Keratinocyte (primary cell): Measurements from ENCODE around the gene CHIT1. TPM values are rescaled to one million over a fixed set of nuclear protein-coding genes. Genes with fewer than 3 reads are reported as not detected.
A peak's percentile ranks its signal among the peaks of the same experiment; 100 is the strongest.

Experiments
- DNase-seq: peaks from one replicate; pipeline ENCODE4 v3.0.0-alpha.2; 2011; ENCODE audit warnings: low read depth, missing footprints, low spot score
- FAIRE-seq: peaks from 2 replicates; lab custom pipeline; 2011; peaks lifted over from hg19 to GRCh38; lab: Jason Lieb, UNC
- H2AFZ ChIP-seq: 2 replicates; pipeline ENCODE4 v1.6.0; 2012; ENCODE audit warnings: low read length, control low read depth, inconsistent platforms; ENCODE audit not compliant: control insufficient read depth
- H3K27ac ChIP-seq: 2 replicates; pipeline ENCODE4 v1.5.1; 2011; ENCODE audit warnings: low read length; ENCODE audit not compliant: control insufficient read depth, insufficient read depth
- H3K27me3 ChIP-seq: 3 replicates; pipeline ENCODE4 v1.6.0; 2011; ENCODE audit warnings: low read length; ENCODE audit not compliant: control insufficient read depth, insufficient read depth; ENCODE audit errors: extremely low read depth
- H3K36me3 ChIP-seq, 2 experiments: 2 replicates in 1 of 2; 3 replicates in 1 of 2; pipeline ENCODE4 v1.5.1; 2011; ENCODE audit warnings: low read length in 2 of 2, mild to moderate bottlenecking in 1 of 2; ENCODE audit not compliant: control insufficient read depth in 2 of 2, insufficient read depth in 2 of 2; ENCODE audit errors: extremely low read depth in 1 of 2
- H3K4me1 ChIP-seq: 3 replicates; pipeline ENCODE4 v1.5.1; 2011; ENCODE audit warnings: low read length; ENCODE audit not compliant: control insufficient read depth, insufficient read depth; ENCODE audit errors: extremely low read depth
- H3K4me2 ChIP-seq: 3 replicates; pipeline ENCODE4 v1.6.0; 2011; ENCODE audit warnings: low read depth, low read length; ENCODE audit not compliant: control insufficient read depth, insufficient read depth; ENCODE audit errors: extremely low read depth
- H3K4me3 ChIP-seq, 3 experiments: fragments of 200-600 bp in 1 of 3; sonication (generic) in 1 of 3; 2 replicates in 2 of 3; 3 replicates in 1 of 3; pipeline ENCODE4 v1.5.1; 2011 to 2016; ENCODE audit warnings: low read length in 3 of 3, mild to moderate bottlenecking in 3 of 3, control low read depth in 2 of 3, inconsistent platforms in 1 of 3, low read depth in 1 of 3, mixed read lengths in 1 of 3, mixed run types in 1 of 3, moderate library complexity in 1 of 3; ENCODE audit not compliant: control insufficient read depth in 2 of 3, insufficient read depth in 2 of 3; ENCODE audit errors: extremely low read depth in 1 of 3
- H3K79me2 ChIP-seq: 2 replicates; pipeline ENCODE4 v1.6.0; 2012; ENCODE audit warnings: low read length; ENCODE audit not compliant: control insufficient read depth, insufficient read depth
- H3K9ac ChIP-seq: 3 replicates; pipeline ENCODE4 v1.6.0; 2011; ENCODE audit warnings: low read length; ENCODE audit not compliant: control insufficient read depth, insufficient read depth; ENCODE audit errors: extremely low read depth
- H3K9me1 ChIP-seq: 3 replicates; pipeline ENCODE4 v1.6.0; 2011; ENCODE audit warnings: low read length; ENCODE audit not compliant: control insufficient read depth, insufficient read depth; ENCODE audit errors: extremely low read depth
- H3K9me3 ChIP-seq: 2 replicates; pipeline ENCODE4 v1.5.1; 2012; ENCODE audit warnings: low read depth, low read length; ENCODE audit not compliant: control insufficient read depth
- H4K20me1 ChIP-seq: 3 replicates; pipeline ENCODE4 v1.6.0; 2011; ENCODE audit warnings: low read length; ENCODE audit not compliant: control insufficient read depth, insufficient read depth; ENCODE audit errors: extremely low read depth
- CTCF ChIP-seq, 3 experiments: IDR thresholded peaks in 1 of 3; conservative IDR thresholded peaks in 1 of 3; optimal IDR thresholded peaks in 1 of 3; 2 replicates in 2 of 3; 3 replicates in 1 of 3; pipeline versions ENCODE3 to v1.5.1; 2011; ENCODE audit warnings: low read length in 3 of 3, mild to moderate bottlenecking in 3 of 3, moderate library complexity in 2 of 3, control low read depth in 1 of 3, inconsistent platforms in 1 of 3; ENCODE audit not compliant: insufficient read depth in 2 of 3; ENCODE audit errors: extremely low read depth in 1 of 3
- EZH2 ChIP-seq: IDR thresholded peaks from one replicate; pipeline ENCODE4 v1.6.1; 2012; ENCODE audit warnings: inconsistent platforms, mild to moderate bottlenecking, low read length, moderate library complexity
- dilution Hi-C: fragments of 300-500 bp; cut with MboI; formaldehyde crosslinking; loops from one replicate; pipeline ENCODE4 v1.7.0; 2020; ENCODE audit warnings: low sequenced_read_pairs; ENCODE audit not compliant: extremely low pct_ligation_motif_present
- polyA plus RNA-seq, 5 experiments: library from polyadenylated mRNA; depleted of rRNA in 3 of 5; stranded (reverse) in 3 of 5; stranded (forward) in 1 of 5; unstranded in 1 of 5; fragments of >200 nt; gene quantifications; 1 replicate in 1 of 5; 2 replicates in 3 of 5; 3 replicates in 1 of 5; pipeline versions ENCODE4 v1.2.1 to v1.2.3, GENCODE V29; 2011 to 2012; ENCODE audit warnings: missing spikeins in 2 of 5, low read depth in 1 of 5, low replicate concordance in 1 of 5

Gene CHIT1
- polyA plus RNA-seq, 1 donor (not counting 4 experiments of a cell fraction or from before 2014, with no cell fraction given): not detected

DNA sequence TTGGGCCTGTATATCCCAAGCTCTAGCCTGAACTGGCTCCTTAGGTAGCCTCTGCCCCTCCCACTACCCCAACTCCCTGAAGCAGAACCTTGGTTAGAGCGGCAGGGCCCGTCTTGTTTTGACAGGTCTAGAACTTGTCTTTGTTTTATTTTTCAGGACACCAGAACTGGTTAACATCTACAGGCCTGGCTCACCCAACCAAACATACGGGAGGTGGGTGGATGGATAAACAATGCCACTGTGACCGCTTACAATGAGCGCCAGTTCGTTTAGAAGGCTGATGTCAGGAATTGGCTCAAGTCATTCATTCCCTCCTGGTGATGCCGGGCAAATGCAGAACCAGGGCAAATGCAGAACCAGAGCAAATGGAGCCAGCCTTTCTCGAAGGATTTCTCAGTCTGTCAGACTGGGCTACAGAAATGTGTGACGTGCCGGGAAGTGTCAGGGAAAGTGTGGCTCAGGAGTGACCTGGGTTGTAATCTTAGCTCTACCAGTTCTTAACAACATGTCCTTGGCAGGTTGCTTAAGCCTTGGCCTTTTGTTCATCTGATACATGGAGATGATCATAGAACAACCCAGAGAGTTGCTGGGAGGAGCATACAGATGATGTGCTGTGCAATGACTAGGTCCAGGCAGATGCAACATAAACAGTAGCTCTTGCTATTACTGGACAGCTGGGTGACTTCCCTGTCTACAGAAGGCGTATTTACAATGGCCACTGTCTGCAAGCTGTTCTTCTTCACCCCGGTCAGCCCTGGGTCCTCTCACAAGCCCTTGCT, 45.3 kb upstream of the CHIT1 start:
- Histone ChIP-seq H3K9ac (peak overlapping the region; percentile 1), H3K27me3 (no peaks in the 10 kb centered on the region), H3K9me1 (no peaks in the 10 kb centered on the region), H3K36me3 (no peaks in the 10 kb centered on the region), H3K9me3 (no peaks in the 10 kb centered on the region), H3K4me3 (no peak overlapping the region), H3K27ac (peak overlapping the region; percentile 27), H3K79me2 (no peaks in the 10 kb centered on the region), H3K4me1 (peaks cover 44% of the 10 kb centered on the region), H2AFZ (no peak overlapping the region), H3K4me2 (no peak overlapping the region), H4K20me1 (no peaks in the 10 kb centered on the region)
- FAIRE-seq: no peak
- TF ChIP-seq EZH2: no peak
- no peak for TF ChIP-seq CTCF (optimal IDR thresholded peaks at IDR 0.05 in 1 of 3, IDR thresholded peaks at IDR 0.05 in 1 of 3, conservative IDR thresholded peaks at IDR 0.05 in 1 of 3; ENCODE audit: extremely low read depth in 1 of 3, insufficient read depth in 2 of 3, low read length in 3 of 3)
- peak; percentile 82 for DNase-seq
- dilution Hi-C loops: loop anchor here (25.0 kb wide), 1 partner anchor 237 kb away; the partner anchor contains the start of gene PPFIA4

GRCh38 chr1:203273869-203274602, 44.6 kb upstream of the CHIT1 start:
- Histone ChIP-seq H3K9ac (peak overlapping the region; percentile 28), H2AFZ (no peak overlapping the region), H3K4me3 (no peak overlapping the region), H4K20me1 (no peaks in the 10 kb centered on the region), H3K36me3 (no peaks in the 10 kb centered on the region), H3K9me1 (no peaks in the 10 kb centered on the region), H3K4me1 (peaks cover 37% of the 10 kb centered on the region), H3K27me3 (no peaks in the 10 kb centered on the region), H3K9me3 (no peaks in the 10 kb centered on the region), H3K79me2 (no peaks in the 10 kb centered on the region), H3K27ac (peak overlapping the region; percentile 30), H3K4me2 (no peak overlapping the region)
- FAIRE-seq (peak; percentile 52), DNase-seq (no peak)
- no peak for TF ChIP-seq CTCF (optimal IDR thresholded peaks at IDR 0.05 in 1 of 3, IDR thresholded peaks at IDR 0.05 in 1 of 3, conservative IDR thresholded peaks at IDR 0.05 in 1 of 3; ENCODE audit: extremely low read depth in 1 of 3, insufficient read depth in 2 of 3, low read length in 3 of 3)
- TF ChIP-seq EZH2: no peak
- dilution Hi-C loops: loop anchor here (25.0 kb wide), 1 partner anchor 237 kb away; the partner anchor contains the start of gene PPFIA4
